ENCODE measurements around the gene PRC1.
"Not testable (repeated sequence)": the region's sequence is repeated elsewhere in the genome, so short reads cannot be mapped to it uniquely, and the experiment has no call there.

The PRC1 gene, protein sequence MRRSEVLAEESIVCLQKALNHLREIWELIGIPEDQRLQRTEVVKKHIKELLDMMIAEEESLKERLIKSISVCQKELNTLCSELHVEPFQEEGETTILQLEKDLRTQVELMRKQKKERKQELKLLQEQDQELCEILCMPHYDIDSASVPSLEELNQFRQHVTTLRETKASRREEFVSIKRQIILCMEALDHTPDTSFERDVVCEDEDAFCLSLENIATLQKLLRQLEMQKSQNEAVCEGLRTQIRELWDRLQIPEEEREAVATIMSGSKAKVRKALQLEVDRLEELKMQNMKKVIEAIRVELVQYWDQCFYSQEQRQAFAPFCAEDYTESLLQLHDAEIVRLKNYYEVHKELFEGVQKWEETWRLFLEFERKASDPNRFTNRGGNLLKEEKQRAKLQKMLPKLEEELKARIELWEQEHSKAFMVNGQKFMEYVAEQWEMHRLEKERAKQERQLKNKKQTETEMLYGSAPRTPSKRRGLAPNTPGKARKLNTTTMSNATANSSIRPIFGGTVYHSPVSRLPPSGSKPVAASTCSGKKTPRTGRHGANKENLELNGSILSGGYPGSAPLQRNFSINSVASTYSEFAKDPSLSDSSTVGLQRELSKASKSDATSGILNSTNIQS

DNA sequence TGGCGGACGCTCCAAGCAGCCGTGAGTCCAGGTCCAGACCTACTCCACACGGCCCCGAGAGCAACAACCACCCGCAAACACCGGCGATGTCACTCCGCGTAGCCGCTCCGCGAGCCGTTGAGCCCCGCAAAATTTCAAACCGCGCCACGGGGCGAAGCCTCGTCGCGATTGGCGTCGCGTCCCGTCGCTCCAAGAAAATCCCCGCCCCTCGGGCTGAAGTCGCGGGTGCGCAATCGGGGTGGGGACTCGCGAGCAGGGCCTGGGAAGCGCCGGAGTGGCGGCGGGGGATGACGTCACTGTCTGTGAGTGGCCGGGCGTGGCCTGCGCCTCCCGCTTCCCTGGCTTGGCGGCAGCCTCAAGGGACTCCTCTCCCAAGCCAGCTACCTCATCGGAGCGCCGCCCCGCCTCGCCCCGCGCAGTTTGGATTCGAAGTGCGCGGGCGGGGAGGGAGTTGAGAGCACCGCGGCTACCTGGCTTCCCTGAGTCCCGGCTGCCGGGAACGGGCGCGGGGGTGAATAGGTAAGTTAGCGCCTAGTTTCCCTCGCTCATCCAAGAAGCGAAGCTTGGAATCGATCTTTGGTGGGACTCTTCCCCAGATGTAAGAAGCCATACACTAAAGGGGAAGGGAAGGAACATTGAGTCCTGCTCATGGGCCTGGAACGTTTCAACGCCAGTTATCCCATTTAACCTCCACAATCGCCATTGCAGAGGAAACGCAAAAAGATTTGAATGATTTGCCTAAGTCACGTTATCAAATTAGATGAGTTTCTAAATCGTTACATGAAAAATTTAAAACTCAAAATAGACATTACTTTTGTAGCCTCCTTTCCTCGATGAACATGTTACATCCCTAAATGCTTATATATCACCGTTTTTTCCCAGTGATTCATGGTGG is at the start of gene PRC1:
TSS of gene PRC1 (minus strand) at position 119 of the 895 bp plus-strand sequence. CDS start at position 1, 118 bp downstream.
- peak; percentile 92 to 93 for DNase-seq (ENCODE audit: low read depth in 2 of 2)

DNA sequence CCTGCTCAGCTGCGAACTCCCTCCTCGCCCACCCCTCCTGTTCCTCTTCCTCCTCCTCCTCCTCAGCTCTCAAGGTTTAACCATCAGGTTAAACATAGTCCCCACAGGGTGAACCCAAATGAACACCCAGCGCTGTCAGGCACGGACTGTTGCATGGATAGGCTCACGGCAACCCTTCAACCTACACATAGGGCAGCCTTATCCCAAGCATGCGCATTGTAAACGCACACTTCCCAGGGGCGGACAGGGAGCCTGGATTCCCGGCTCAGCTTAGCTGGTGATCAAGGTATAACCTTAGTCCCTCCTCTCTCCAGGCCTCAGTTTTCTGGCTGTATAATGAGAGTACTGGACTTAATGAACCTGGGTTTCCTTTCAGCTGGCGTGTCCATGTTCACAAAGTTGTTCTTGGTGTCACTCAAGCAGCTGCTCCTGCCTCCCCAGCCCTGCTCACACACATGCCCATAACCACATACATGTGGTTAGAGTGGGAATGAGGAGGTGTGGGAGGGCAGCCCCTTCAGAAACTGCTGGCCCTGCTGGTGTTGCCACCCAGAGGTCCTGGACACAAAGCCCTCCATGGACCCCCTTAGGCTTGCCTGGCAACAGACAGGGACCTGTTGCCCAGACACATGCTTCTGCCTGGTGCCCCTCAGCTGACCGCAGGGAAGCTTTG is 49.0 kb upstream of the PRC1 start:
- DNase-seq (ENCODE audit: low read depth in 2 of 2): no peak

DNA sequence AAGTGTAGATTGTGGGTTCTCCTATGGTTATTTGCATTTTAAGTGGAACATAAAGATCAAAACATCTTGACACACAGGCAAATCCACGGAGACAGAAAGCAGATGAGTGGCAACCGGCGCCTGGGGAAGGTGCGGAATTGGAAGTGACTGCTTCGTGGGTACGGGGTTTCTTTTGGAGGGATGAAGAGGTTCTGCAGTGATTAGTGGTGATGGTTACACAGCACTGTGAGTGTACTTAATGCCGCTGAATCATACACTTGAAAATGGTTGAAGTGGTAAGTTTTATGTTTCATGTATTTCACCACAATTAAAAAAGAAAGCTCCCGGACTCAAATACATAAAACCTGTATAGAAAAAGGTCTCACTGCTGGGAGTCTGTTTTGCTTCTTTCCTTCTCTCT is 46.5 kb upstream of the PRC1 start:
- no peak for DNase-seq (ENCODE audit: low read depth in 2 of 2)

DNA sequence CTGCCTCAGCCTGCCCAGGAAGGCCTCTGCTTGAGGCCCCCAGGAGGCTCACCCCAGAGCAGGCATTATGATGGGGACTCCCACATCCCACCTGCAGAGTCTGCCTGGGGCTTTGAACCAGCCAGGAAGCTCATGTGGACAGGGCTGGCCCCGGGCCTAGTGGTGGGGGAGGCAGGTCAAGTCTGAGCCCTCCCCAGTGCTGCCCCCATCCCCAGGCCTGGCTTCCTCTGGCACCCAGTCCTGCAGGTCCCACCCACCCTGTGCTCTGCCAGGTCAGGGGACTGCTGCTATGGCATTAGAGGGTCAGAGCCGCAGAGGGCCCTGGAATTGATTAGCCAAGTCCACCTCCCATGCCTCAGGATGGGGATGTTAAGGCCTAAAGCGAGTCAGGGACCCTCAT is 45.7 kb upstream of the PRC1 start:
- no peak for DNase-seq (ENCODE audit: low read depth in 2 of 2)

DNA sequence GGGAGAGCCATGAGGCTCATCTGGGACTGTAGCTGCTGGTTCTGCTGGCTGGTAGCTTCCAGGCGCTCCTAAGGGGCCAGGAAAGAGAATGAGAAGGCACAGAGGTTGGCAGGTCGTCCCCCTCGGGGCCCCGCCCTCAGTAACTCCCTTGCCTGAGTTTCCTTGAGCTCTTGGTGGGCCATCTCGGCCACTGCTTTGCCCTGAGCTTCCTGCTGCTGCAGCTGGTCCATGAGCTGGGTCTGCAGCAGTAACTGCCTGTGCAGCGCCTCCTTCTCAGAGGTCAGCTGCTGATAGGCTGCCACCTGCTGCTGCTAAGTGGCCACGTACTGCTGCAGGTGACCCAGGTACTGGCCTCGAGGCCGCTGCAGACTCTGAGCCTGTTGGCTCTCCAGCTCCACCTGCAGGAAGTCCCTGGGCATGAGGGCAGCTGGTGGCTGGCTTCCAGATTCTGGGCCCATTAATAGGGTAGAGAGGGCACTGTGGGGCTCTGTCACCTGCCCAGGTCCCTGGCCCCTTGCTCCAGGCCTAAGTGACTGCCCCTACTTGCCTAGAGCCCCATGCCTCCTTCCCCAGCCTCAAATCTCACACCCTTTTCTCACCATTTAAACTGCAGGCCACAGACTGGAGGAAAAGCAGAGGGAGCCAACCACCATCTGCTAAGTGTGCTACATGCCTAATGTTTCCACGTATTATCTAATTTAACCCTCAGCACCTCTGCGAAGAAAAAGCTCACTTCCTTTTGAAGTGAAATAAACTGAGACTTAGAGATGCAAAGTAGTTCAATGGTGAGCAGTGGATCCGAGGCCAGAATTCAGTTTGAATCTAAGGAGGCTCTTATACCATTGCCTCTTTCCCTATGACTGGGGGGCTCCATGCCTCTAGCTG is 38.8 kb upstream of the PRC1 start:
- no peak for DNase-seq (ENCODE audit: low read depth in 2 of 2)

DNA sequence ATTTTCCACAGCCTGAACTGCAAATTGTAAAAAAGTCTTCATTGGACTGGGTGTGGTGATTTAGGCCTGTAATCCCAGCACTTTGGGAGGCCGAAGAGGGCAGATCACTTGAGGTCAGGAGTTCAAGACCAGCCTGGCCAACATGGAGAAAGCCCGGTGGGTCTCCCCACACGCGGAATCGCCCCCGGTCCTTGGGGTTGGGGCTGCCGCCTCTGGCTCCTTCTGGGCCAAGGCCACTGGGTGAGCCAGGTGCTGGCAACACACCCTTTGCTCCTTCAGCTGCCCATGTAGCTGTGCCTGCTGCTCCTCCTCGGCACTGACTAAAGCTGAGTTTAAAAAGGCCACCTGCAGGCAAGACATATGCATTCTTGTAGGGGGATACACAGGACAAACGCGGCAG is 37.5 kb upstream of the PRC1 start:
- no peak for DNase-seq (ENCODE audit: low read depth in 2 of 2)

DNA sequence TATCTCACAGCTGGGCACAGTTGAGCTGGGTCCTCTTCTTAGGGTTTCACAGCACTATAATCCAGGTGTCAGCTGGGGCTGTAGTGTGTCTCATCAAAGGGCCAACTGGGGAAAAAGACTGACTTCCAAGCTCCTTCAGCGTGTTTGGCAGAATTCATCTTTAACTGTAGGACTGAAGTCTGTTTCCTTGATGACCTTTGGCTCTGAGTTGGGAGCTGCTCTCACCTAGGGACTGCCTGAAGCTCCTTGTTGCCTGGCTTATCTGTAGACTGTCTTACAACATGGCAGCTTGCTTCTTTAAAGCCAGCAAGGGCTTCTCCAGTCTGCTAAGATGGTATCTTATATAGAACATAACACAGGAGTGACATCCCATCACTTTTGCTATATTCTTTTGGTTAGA is 33.3 kb upstream of the PRC1 start:
- DNase-seq (ENCODE audit: low read depth in 2 of 2): no peak

DNA sequence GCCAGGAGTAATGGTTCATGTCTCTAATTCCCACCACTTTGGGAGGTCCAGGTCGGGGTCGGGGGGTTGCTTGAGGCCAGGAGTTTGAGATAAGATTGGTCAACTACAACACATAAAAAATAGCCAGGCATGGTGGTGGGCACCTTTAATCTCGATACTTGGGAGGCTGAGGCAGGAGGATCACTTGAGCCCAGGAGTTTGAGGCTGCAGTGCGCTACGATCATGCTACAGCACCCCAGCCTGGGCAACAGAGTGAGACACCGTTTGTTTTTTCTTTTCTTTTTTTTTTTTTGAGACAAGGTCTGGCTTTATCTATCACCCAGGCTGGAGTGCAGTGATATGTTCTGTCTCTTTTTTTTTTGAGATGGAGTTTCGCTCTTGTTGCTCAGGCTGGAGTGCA is 29.4 kb upstream of the PRC1 start:
- no peak for DNase-seq (ENCODE audit: low read depth in 2 of 2)

DNA sequence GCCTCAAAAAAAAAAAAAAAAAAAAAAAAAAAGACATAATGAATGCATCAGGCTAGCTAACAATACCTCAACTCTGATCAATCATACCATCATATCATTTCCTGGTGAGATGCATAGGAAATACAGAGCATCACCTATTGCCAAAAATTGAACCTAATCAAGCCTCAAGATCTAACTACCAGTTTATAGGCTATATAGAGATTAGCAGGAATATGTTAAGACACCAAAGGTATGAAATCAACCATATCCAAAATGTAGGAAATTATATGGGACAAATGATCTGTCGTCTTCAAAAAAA is 28.4 kb upstream of the PRC1 start:
- DNase-seq (ENCODE audit: low read depth in 2 of 2): no peak

DNA sequence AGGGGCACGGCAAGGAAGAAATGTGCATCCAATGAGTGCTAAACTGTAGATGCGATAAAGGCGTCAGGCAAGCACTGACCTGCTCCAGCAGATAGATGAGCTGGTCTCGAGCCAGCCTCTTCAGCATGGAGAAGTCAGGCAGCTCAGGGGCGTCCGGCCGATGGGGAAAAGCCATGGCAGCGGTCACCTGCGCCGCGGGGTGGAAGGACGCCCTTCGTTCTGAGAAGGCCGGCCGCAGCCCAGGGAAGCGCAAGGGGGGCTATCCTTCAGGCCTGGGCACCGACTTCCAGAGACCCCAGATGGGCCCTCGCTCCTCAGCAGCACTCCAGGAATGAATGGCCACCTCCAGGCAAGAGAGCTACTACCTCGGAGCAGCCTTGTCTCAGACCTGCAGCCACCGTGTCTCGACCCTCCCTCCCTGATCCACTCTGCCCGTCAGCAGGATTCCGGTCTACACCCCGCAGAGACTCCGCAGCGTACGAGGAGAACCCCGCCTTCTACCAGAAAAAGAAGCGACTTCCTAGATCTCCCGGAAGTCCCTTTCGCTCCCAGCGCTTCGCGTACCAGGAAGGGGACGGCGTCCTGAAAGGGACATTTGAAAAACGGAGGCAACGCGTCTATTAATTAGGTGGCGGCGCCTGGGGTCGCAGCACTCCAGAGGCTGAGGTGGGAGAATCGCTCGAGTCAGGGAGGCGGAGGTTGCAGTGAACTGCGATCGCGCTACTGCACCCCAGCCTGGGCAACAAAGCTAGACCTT is 27.9 kb upstream of the PRC1 start, which contains the start of gene VPS33B:
TSS of gene VPS33B (minus strand) at position 520 of the 757 bp plus-strand sequence. CDS start at position 175, 345 bp downstream.
- DNase-seq (ENCODE audit: low read depth in 2 of 2): peak; percentile 56 to 62

DNA sequence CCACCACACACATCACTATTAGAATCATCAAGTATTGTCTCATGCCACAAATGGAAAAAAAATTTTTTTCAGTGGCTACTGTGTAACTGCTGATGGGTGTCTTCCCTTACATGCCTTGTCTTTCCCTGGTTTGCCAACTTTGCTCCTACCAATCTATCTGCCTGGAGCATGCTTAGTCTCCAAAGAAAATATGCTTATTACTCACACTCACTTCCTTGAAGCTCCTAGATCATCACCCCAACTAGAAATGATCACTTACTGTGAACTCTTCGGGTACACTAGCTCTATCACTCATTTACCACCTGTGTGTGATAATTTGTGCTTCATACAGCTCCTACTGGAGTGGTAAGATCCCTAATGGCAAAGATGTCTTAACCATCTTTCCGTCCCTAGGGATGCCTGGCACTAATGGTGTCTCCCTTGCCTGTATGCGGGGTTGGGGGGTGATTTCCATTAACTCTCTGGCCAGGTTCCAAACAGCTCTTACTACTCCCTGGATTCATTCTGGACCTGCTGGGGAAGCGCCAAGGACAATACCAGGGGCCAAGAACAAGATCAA is 27.3 kb upstream of the PRC1 start:
- DNase-seq (ENCODE audit: low read depth in 2 of 2): no peak

DNA sequence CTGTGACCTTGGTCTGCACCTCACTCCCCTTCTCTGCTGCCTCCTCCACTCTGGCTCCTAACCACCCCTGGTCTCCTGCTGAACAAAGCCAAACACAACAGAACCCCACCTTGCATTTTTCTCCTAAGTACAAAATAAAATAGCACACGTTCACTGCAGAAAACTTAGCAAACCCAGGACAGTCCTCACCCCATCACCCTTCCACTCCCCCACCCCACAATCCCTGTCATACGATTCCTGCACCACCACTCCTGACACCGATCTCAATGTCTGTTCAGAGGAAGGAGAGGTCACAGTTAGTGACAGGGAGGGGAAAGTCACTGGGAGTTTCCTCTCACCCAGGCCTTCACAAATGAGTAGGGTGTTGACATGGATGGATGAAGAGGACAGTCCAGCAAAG is 23.8 kb upstream of the PRC1 start:
- no peak for DNase-seq (ENCODE audit: low read depth in 2 of 2)

DNA sequence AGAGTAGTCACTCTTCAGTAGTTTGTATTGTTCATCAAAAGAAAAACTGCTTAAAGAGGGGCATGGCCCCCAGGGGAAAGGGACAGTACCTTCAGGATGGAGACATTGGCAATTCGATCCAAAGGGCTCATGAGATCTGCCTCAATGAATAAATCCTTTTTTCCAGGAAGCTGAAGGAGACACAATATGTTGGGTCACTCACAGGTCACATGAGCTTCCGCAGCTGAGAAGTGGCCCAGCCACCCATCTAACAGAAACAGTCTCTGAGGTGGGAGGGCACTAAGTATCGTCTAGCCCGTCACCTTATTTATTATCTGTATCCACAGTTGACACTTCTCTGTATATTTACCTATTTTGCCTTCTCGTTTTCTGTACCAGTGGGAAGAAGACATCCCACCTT is 23.4 kb upstream of the PRC1 start:
- no peak for DNase-seq (ENCODE audit: low read depth in 2 of 2)

DNA sequence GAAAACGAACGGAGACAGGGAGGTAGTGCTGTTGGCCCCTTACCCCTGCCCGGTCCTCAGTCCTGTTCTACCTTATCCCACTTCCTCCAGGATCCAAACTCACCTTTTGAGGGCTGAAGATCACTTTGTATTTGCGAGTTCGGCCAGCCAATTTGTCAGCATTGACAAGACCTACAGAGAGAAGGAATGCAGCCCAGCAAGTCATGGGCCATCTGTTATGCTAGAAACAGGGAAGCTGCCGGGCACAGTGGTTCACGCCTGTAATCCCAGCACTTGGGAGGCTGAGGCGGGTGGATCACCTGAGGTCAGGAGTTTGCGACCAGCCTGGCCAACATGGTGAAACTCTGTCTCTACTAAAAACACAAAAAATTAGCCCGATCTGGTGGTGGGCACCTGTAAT is 19.4 kb upstream of the PRC1 start:
- DNase-seq (ENCODE audit: low read depth in 2 of 2): not testable (repeated sequence)

DNA sequence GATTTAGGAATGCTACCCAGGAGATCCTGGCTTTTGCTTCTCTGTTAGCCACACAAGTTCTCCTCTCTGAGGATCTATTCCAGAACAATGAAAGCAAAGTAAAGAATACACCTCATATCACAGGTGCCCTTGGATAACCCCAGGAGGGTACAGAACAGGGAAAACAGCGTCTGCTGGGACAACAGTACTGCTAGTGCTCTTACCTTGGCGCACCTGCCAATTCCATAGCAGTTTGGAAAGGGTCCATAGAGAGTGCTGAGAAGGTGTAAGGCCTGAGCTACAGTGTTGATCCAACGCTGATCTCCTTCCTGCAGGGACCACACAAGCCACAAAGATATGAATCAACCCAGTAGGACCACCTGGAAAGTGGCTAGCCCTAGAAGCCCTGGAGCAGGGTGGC is 12.9 kb upstream of the PRC1 start:
- no peak for DNase-seq (ENCODE audit: low read depth in 2 of 2)

DNA sequence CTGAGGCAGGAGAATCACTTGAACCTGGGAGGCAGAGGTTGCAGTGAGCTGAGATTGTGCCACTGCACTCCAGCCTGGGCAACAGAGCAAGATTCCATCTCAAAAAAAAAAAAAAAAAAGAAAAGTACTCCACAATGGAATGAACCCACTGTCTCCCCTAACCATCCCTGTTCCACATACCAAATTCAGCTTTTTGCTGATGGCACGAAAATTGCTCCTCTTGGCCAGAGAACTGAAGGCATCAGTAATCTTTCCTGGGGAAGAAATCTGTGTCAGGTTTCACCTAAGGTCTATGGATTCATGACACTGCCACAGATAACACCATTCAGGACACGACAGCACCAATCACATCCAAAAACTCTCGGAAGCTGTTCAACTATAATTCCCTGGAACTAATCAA is 6.9 kb upstream of the PRC1 start:
- DNase-seq (ENCODE audit: low read depth in 2 of 2): no peak

DNA sequence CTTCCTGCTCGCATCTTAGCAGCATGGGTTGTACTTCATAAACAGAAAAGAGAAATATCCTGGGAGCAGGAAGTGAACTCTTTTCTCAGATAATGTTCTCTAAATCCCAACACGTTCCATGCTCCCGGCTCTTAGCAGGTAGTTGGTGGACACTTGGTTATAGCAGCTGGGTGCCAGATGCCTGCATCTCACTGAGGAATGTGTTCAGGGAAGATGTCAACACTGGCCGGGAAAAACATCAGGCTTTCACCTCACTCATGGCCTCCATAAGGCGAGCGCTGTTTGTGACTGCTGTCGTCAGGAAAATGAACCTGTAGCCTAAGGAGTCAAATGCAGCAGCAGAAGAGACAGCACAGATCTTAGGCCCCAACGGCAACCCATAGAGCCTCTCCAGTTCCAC is 4.4 kb upstream of the PRC1 start:
- DNase-seq (ENCODE audit: low read depth in 2 of 2): no peak

DNA sequence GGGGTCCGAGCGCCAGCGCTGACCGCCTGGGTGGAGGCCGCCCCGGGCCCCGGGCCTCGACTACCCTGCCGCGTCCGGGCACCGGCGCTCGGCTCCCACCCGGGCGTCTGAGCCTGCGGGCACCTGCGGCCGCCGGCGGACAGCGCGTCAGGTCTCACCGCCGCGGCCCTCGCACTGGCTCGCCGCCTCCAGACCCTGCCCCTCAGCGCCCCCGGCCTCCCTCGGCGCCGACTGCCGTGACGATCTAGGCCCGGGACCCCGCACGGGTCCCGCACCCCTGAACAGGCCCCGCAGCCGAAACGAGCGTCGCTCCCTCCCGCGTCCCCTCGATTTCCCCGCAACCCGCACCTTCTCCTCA is 297 bp downstream of the PRC1 start:
- DNase-seq (ENCODE audit: low read depth in 2 of 2): no peak

DNA sequence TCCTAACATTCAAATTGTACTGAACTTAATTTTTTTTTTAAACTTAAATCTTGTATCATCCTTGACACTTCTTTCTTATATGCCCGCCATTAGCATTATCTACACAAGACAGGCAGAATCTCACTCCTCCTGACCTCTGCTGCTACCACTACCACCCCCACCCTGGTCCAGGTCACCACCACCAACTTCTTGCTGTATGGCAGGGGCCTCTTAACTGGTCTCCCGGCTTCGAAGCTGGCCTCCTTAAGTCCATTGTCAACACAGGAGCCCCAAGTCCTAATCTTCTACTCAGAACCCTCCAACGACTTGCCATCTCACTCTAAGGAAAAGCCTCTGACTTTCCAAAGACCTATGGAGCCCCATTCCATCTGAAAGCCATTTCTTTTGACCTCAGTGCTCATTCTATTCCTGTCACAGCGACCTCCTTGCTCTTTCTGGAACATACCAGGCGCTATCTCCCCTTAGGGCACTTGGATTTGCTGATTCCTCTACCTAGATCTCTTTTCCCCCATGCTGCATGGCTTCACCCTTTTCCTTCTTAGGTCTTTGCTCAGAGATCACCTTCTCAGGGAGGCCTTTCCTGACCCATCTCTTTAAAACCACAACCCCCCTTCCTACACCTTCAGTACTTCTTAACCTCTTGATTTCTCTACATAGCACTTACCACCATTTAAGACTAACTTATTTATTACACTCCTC is 2.6 kb downstream of the PRC1 start:
- DNase-seq (ENCODE audit: low read depth in 2 of 2): no peak
